Neuronal stem cell (in vitro differentiated cells): ENCODE results near the gene NGLY1.

ENCODE experiments used
- DNase-seq: peaks from one replicate; pipeline ENCODE4 v3.0.0-alpha.2; 2013; ENCODE audit warnings: low spot score
- H2AFZ ChIP-seq: one replicate; pipeline ENCODE4 v1.6.1; 2013; ENCODE audit warnings: mild to moderate bottlenecking, low read length, inconsistent platforms
- H2AK5ac ChIP-seq: 2 replicates; pipeline ENCODE4 v1.6.1; 2013; ENCODE audit warnings: low read depth, mild to moderate bottlenecking, inconsistent platforms, low read length, moderate library complexity, mixed read lengths
- H2BK120ac ChIP-seq: 2 replicates; pipeline ENCODE4 v1.6.1; 2013; ENCODE audit warnings: low read depth, mild to moderate bottlenecking, inconsistent platforms, low read length, moderate library complexity, mixed read lengths
- H2BK12ac ChIP-seq: one replicate; pipeline ENCODE4 v1.6.1; 2013; ENCODE audit warnings: low read length, inconsistent platforms
- H2BK15ac ChIP-seq: 2 replicates; pipeline ENCODE4 v1.6.1; 2013; ENCODE audit warnings: mild to moderate bottlenecking, low read length, inconsistent platforms, mixed read lengths
- H2BK5ac ChIP-seq: one replicate; pipeline ENCODE4 v1.6.1; 2013; ENCODE audit warnings: inconsistent platforms, mild to moderate bottlenecking, low read length, moderate library complexity
- H3K14ac ChIP-seq: one replicate; pipeline ENCODE4 v1.6.1; 2013; ENCODE audit warnings: low read length, inconsistent platforms
- H3K18ac ChIP-seq: 2 replicates; pipeline ENCODE4 v1.6.1; 2013; ENCODE audit warnings: low read length, inconsistent platforms
- H3K23ac ChIP-seq: 2 replicates; pipeline ENCODE4 v1.6.1; 2013; ENCODE audit warnings: low read depth, mild to moderate bottlenecking, mixed read lengths, low read length, inconsistent platforms; ENCODE audit not compliant: poor library complexity
- H3K27ac ChIP-seq: replicated peaks from 3 replicates; pipeline ENCODE4 v1.5.1; 2013; ENCODE audit warnings: low read length, inconsistent platforms
- H3K27me3 ChIP-seq, 3 experiments: 2 replicates each; pipeline ENCODE4 v1.6.1; 2013; ENCODE audit warnings: low read length in 3 of 3, mild to moderate bottlenecking in 2 of 3, inconsistent platforms in 1 of 3, low read depth in 1 of 3, mixed read lengths in 1 of 3, moderate library complexity in 1 of 3; ENCODE audit not compliant: control insufficient read depth in 3 of 3, insufficient read depth in 3 of 3
- H3K36me3 ChIP-seq, 2 donors: replicated peaks in 1 of 2; 2 replicates each; pipeline ENCODE4 v1.6.1; 2013; ENCODE audit warnings: low read length in 2 of 2; ENCODE audit not compliant: control insufficient read depth in 2 of 2, insufficient read depth in 2 of 2
- H3K4ac ChIP-seq: 2 replicates; pipeline ENCODE4 v1.6.1; 2013; ENCODE audit warnings: inconsistent platforms, mild to moderate bottlenecking, low read length, moderate library complexity
- H3K4me1 ChIP-seq, 2 donors: 1 replicate in 1 of 2; 2 replicates in 1 of 2; pipeline ENCODE4 v1.6.1; 2013; ENCODE audit warnings: low read length in 2 of 2, low read depth in 1 of 2; ENCODE audit not compliant: control insufficient read depth in 2 of 2, insufficient read depth in 1 of 2
- H3K4me2 ChIP-seq: one replicate; pipeline ENCODE4 v1.6.1; 2013; ENCODE audit warnings: mild to moderate bottlenecking, low read length, inconsistent platforms; ENCODE audit not compliant: insufficient read depth, poor library complexity, severe bottlenecking
- H3K4me3 ChIP-seq, 2 donors: 2 replicates each; pipeline ENCODE4 v1.5.1; 2013; ENCODE audit warnings: low read length in 2 of 2, mild to moderate bottlenecking in 2 of 2, inconsistent platforms in 1 of 2, moderate library complexity in 1 of 2
- H3K79me1 ChIP-seq: one replicate; pipeline ENCODE4 v1.6.1; 2013; ENCODE audit warnings: low read depth, mild to moderate bottlenecking, inconsistent platforms, low read length, moderate library complexity
- H3K9ac ChIP-seq: one replicate; pipeline ENCODE4 v1.6.1; 2013; ENCODE audit warnings: mild to moderate bottlenecking, low read depth, low read length, inconsistent platforms; ENCODE audit not compliant: poor library complexity
- H3K9me3 ChIP-seq, 2 donors: replicated peaks in 1 of 2; 2 replicates each; pipeline versions ENCODE3 to v1.6.1; 2013; ENCODE audit warnings: low read length in 2 of 2, mild to moderate bottlenecking in 2 of 2, inconsistent platforms in 1 of 2, low read depth in 1 of 2, mixed read lengths in 1 of 2, moderate library complexity in 1 of 2; ENCODE audit not compliant: control insufficient read depth in 2 of 2, insufficient read depth in 1 of 2
- H4K8ac ChIP-seq: one replicate; pipeline ENCODE4 v1.6.1; 2013; ENCODE audit warnings: low read depth, mild to moderate bottlenecking, inconsistent platforms, low read length, moderate library complexity
- H4K91ac ChIP-seq: one replicate; pipeline ENCODE4 v1.6.1; 2013; ENCODE audit warnings: low read length, low read depth, mild to moderate bottlenecking, inconsistent platforms; ENCODE audit not compliant: poor library complexity
- WGBS, 2 donors: extraction: QIAGEN DNeasy Blood & Tissue Kit; methylation state at CpG; one replicate each; pipeline ENCODE4 v1.1.7; 2013; ENCODE audit warnings: missing lambda C conversion rate in 2 of 2, mixed read lengths in 1 of 2; ENCODE audit not compliant: insufficient read length in 2 of 2, insufficient replicate concordance in 1 of 2; ENCODE audit errors: extremely low coverage in 2 of 2; 5-methylcytosine and 5-hydroxymethylcytosine counted together

NGLY1 gene

GRCh38 chr3:25725810-25726209, 57.4 kb downstream of the NGLY1 start:
- Histone ChIP-seq H3K9me3 (no peaks in the 10 kb centered on the region), H3K9ac (no peak overlapping the region), H3K27me3 (no peaks in the 10 kb centered on the region), H3K79me1 (no peaks in the 10 kb centered on the region), H2AK5ac (no peak overlapping the region), H3K4ac (no peak overlapping the region), H3K4me1 (no peaks in the 10 kb centered on the region), H3K36me3 (peaks cover 0 to 27% of the 10 kb centered on the region in 2 donors), H2BK120ac (no peak overlapping the region), H3K4me3 (no peak overlapping the region), H3K23ac (no peak overlapping the region), H2AFZ (no peak overlapping the region), H4K91ac (no peak overlapping the region), H2BK5ac (no peak overlapping the region), H3K27ac (no peak overlapping the region), H3K14ac (no peak overlapping the region), H2BK15ac (no peak overlapping the region), H3K4me2 (no peak overlapping the region), H3K18ac (no peak overlapping the region), H2BK12ac (no peak overlapping the region), H4K8ac (no peak overlapping the region)
- no CpG with 5 or more reads among the region's 3 CpGs for WGBS, 2 donors
- no peak for DNase-seq

GRCh38 chr3:25724948-25725645, 58.1 kb downstream of the NGLY1 start:
- no peak overlapping the region for H3K4me3 ChIP-seq
- H2BK12ac ChIP-seq: no peak overlapping the region
- H3K4ac ChIP-seq: no peak overlapping the region
- no peak overlapping the region for H3K23ac ChIP-seq
- no peak overlapping the region for H4K91ac ChIP-seq
- no peak overlapping the region for H3K9ac ChIP-seq
- peaks cover 0 to 25% of the 10 kb centered on the region in 2 donors for H3K36me3 ChIP-seq
- DNase-seq: no peak
- H3K4me1 ChIP-seq: no peaks in the 10 kb centered on the region
- no peaks in the 10 kb centered on the region for H3K9me3 ChIP-seq
- H3K4me2 ChIP-seq: no peak overlapping the region
- no CpG with 5 or more reads among the region's 2 CpGs for WGBS, 2 donors
- no peak overlapping the region for H2AK5ac ChIP-seq
- H3K79me1 ChIP-seq: no peaks in the 10 kb centered on the region
- H3K27me3 ChIP-seq: no peaks in the 10 kb centered on the region
- H2BK15ac ChIP-seq: no peak overlapping the region
- H4K8ac ChIP-seq: no peak overlapping the region
- no peak overlapping the region for H3K14ac ChIP-seq
- H3K18ac ChIP-seq: no peak overlapping the region
- H2AFZ ChIP-seq: no peak overlapping the region
- H2BK5ac ChIP-seq: no peak overlapping the region
- H2BK120ac ChIP-seq: no peak overlapping the region
- no peak overlapping the region for H3K27ac ChIP-seq

DNA sequence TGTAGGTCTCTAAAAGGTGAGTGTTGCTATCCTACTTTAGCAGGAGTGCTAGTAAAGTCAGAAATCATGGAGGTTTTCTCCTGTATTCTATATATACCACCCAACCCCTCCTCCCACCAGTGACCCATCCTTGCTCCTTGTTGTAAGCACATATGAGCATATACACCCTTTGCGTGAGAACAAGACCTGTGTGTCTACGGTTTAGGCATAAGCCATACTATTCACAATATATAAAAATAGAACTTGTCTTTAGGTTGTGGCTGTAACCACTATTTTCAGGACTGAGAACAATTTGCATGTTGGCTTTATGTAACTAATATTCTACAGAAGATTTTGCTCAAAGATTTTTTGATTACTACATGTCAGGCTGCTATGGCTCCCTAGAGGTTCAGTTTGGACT, 59.4 kb downstream of the NGLY1 start:
- DNase-seq: no peak
- Histone ChIP-seq H2BK12ac (no peak overlapping the region), H3K27me3 (no peaks in the 10 kb centered on the region), H3K9ac (no peak overlapping the region), H3K4me3 (no peak overlapping the region), H2BK15ac (no peak overlapping the region), H3K36me3 (peaks cover 0 to 28% of the 10 kb centered on the region in 2 donors), H3K79me1 (no peaks in the 10 kb centered on the region), H3K4me1 (no peaks in the 10 kb centered on the region), H3K14ac (no peak overlapping the region), H3K18ac (no peak overlapping the region), H3K9me3 (no peaks in the 10 kb centered on the region), H3K4ac (no peak overlapping the region), H2BK120ac (no peak overlapping the region), H4K8ac (no peak overlapping the region), H3K23ac (no peak overlapping the region), H2BK5ac (no peak overlapping the region), H2AFZ (no peak overlapping the region), H4K91ac (no peak overlapping the region), H3K4me2 (no peak overlapping the region), H2AK5ac (no peak overlapping the region), H3K27ac (no peak overlapping the region)
- no CpG with 5 or more reads among the region's 2 CpGs for WGBS, 2 donors

DNA sequence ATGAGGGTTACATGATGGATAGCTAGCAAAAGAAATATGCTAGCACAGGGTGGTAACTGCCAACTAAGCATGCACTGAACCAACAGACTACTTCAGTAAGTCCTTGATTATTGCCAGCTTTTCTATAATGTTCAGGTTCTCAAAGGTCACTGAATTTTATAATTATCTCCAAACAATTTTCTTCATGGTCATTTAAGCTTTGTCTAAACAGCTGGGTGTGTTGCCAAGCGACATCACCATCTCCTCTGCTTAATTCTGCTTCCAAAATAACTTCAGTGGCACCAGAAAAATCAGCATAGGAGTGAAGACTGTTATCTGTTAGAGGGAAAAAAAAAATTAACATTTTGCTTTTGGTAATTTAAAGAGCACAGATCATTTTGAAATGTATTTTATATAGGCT, 63.9 kb downstream of the NGLY1 start:
- H2BK12ac ChIP-seq: no peak overlapping the region
- WGBS, 2 donors: no CpG with 5 or more reads among the region's 1 CpG

More for the DNA sequence above, 63.9 kb downstream of the NGLY1 start:
- Histone ChIP-seq H3K79me1 (no peaks in the 10 kb centered on the region), H3K4me2 (no peak overlapping the region), H3K4me3 (no peak overlapping the region), H2BK15ac (no peak overlapping the region), H3K27me3 (no peaks in the 10 kb centered on the region), H3K36me3 (peaks cover 0 to 11% of the 10 kb centered on the region in 2 donors), H2AFZ (no peak overlapping the region), H3K9me3 (no peaks in the 10 kb centered on the region), H2AK5ac (no peak overlapping the region), H3K23ac (no peak overlapping the region), H3K18ac (no peak overlapping the region), H3K9ac (no peak overlapping the region), H2BK5ac (no peak overlapping the region), H2BK120ac (no peak overlapping the region), H4K8ac (no peak overlapping the region), H3K4me1 (no peaks in the 10 kb centered on the region), H3K14ac (no peak overlapping the region), H3K4ac (no peak overlapping the region), H3K27ac (no peak overlapping the region), H4K91ac (no peak overlapping the region)
- DNase-seq: no peak
